ENCODE measurements around the gene PLAU. TPM values are rescaled to one million over a fixed set of nuclear protein-coding genes. Genes with fewer than 3 reads are reported as not detected.

The PLAU gene
- polyA plus RNA-seq, 2 of the 4 experiments (the other 2 are of a cell fraction): 75.8 to 82.6 TPM

GRCh38 chr10:73940634-73941221, 29.8 kb downstream of the PLAU start (continued):
- TF ChIP-seq, protein P1, sequence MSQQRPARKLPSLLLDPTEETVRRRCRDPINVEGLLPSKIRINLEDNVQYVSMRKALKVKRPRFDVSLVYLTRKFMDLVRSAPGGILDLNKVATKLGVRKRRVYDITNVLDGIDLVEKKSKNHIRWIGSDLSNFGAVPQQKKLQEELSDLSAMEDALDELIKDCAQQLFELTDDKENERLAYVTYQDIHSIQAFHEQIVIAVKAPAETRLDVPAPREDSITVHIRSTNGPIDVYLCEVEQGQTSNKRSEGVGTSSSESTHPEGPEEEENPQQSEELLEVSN (IDR thresholded peaks at IDR 0.05; ENCODE audit: borderline replicate concordance, low read depth): peak; percentile 81
- no peak for TF ChIP-seq PHF8 (IDR thresholded peaks at IDR 0.05; ENCODE audit: borderline replicate concordance, low read depth)
- no peak for TF ChIP-seq CBX8 (IDR thresholded peaks at IDR 0.05)
- no peak for TF ChIP-seq JUNB (IDR thresholded peaks at IDR 0.05)
- no peak for TF ChIP-seq MAFK (IDR thresholded peaks at IDR 0.05; ENCODE audit: partially characterized antibody)
- TF ChIP-seq CTCF (IDR thresholded peaks at IDR 0.05): peak; percentile 96
- no peak for TF ChIP-seq BCL3 (IDR thresholded peaks at IDR 0.05)

DNA sequence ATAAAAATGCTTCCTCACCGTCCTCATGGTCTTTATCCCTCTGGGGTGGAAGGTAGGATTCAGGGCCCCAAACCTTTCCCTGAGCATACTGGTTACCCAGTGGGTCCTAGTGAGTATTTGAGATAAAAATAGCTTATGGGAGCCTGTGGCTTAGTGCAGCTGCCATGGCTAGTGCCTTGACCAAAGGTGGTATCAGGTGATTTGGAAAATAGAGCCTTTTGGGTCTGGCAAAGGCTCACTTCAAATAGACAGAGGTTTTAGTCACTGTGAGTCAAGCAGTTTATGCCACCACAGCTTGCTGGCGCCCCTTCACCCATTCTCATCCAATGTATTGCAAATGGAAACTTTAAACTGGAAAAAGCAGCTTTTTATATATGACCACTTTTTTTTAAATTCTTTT, 30.4 kb downstream of the PLAU start:
- FAIRE-seq (no peak), ATAC-seq (peak; percentile 27 to 40; a peak in 4 of 6 replicates), DNase-seq (ENCODE audit: low read depth in 1 of 2, low spot score in 1 of 2) (no peak)
- 78% methylated on average over 2 of the region's 2 CpGs for WGBS (ENCODE audit: missing lambda C conversion rate)
- H3K4me2 ChIP-seq: peak overlapping the region; percentile 72
- H3K9me3 ChIP-seq: no peaks in the 10 kb centered on the region
- no peak overlapping the region for H3K4me3 ChIP-seq
- CTCF ChIA-PET: interaction anchor here (0.6 to 31.6 kb wide), 60 partner anchors 8 to 181 kb away, joined by 3 to 936 read pairs (median 6); partner anchors contain the start of genes CAMK2G and PLAU
- H3K4me1 ChIP-seq: peaks cover 24% of the 10 kb centered on the region
- H3K27ac ChIP-seq: peak overlapping the region; percentile 82 to 86
- TF ChIP-seq CEBPB (IDR thresholded peaks at IDR 0.05) (no peak), MYC (IDR thresholded peaks at IDR 0.05; ENCODE audit: borderline replicate concordance, low read length) (no peak), BHLHE40 (IDR thresholded peaks at IDR 0.05; ENCODE audit: low read depth, low read length) (no peak), NR3C1 (IDR thresholded peaks at IDR 0.05) (no peak), REST (IDR thresholded peaks at IDR 0.05) (no peak), ZFP36 (IDR thresholded peaks at IDR 0.05; ENCODE audit: borderline replicate concordance, partially characterized antibody) (no peak), KDM1A (IDR thresholded peaks at IDR 0.05; ENCODE audit: low read depth) (no peak), TFCP2L1 (CRISPR knock-in tag; IDR thresholded peaks at IDR 0.05) (no peak), CBX8 (IDR thresholded peaks at IDR 0.05) (no peak), EP300 (IDR thresholded peaks at IDR 0.05) (no peak), EHMT2 (IDR thresholded peaks at IDR 0.05; ENCODE audit: low read depth) (no peak), RARB (CRISPR knock-in tag; IDR thresholded peaks at IDR 0.05) (no peak)
- TF ChIP-seq, protein P2, sequence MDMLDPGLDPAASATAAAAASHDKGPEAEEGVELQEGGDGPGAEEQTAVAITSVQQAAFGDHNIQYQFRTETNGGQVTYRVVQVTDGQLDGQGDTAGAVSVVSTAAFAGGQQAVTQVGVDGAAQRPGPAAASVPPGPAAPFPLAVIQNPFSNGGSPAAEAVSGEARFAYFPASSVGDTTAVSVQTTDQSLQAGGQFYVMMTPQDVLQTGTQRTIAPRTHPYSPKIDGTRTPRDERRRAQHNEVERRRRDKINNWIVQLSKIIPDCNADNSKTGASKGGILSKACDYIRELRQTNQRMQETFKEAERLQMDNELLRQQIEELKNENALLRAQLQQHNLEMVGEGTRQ (IDR thresholded peaks at IDR 0.05): no peak
- POLR2A ChIA-PET: interaction anchor here (0.6 to 2.3 kb wide), 4 partner anchors 47 to 208 kb away, joined by 4 to 21 read pairs (median 9); no protein-coding TSS in a partner anchor

Measured in A549 (cell line).